Caco-2 (cell line): ENCODE data around the gene GALNT12. TPM values are rescaled to one million over a fixed set of nuclear protein-coding genes. Genes with fewer than 3 reads are reported as not detected.
A peak's percentile ranks its signal among the peaks of the same experiment; 100 is the strongest.

ENCODE experiments used
- BruUV-seq: library from RNA; stranded (reverse); fragments of 400-500 nt; replicated peaks from 2 replicates; lab custom pipeline; 2021; lab: Mats Ljungman, UMichigan
- CTCF ChIA-PET: fragments of 300-600 bp; sonication (Branson Sonifier 250); formaldehyde crosslinking; loops from one replicate; lab custom pipeline; 2022; ENCODE audit warnings: antibody characterized with exemption; lab: Charles Lee
- POLR2A ChIA-PET: fragments of 300-600 bp; sonication (Branson Sonifier 250); formaldehyde crosslinking; loops from one replicate; lab custom pipeline; 2022; ENCODE audit warnings: antibody characterized with exemption; lab: Charles Lee
- DNase-seq, 2 experiments: peaks; one replicate each; pipeline versions ENCODE4 v3.0.0 to v3.0.0-alpha.2; 2020 to 2022
- H3K27me3 ChIP-seq: replicated peaks from 2 replicates; pipeline ENCODE4 v1.6.0; 2011; ENCODE audit warnings: low read length; ENCODE audit not compliant: control insufficient read depth, insufficient read depth
- H3K36me3 ChIP-seq: 2 replicates; pipeline ENCODE4 v1.5.1; 2011; ENCODE audit warnings: low read length; ENCODE audit not compliant: control insufficient read depth, insufficient read depth
- H3K4me1 ChIP-seq: fragments of 250-450 bp; sonication (Bioruptor Pico); 2 replicates; pipeline ENCODE4 v1.5.1; 2020; ENCODE audit warnings: mild to moderate bottlenecking
- H3K4me3 ChIP-seq: 2 replicates; pipeline ENCODE4 v1.5.1; 2011; ENCODE audit warnings: low read depth, mild to moderate bottlenecking, control low read depth, low read length
- H3K9me3 ChIP-seq: fragments of 250-450 bp; sonication (Bioruptor Pico); 2 replicates; pipeline ENCODE4 v1.5.1; 2020; ENCODE audit warnings: mild to moderate bottlenecking, moderate library complexity
- H3K27ac Mint-ChIP-seq: one replicate; pipeline ENCODE4 v1.8.0; 2022; ENCODE audit warnings: mixed read lengths; ENCODE audit not compliant: unreplicated experiment
- H3K27me3 Mint-ChIP-seq: one replicate; pipeline ENCODE4 v1.8.0; 2022; ENCODE audit warnings: mixed read lengths; ENCODE audit not compliant: insufficient read depth, unreplicated experiment
- H3K36me3 Mint-ChIP-seq: one replicate; pipeline ENCODE4 v1.8.0; 2022; ENCODE audit warnings: mild to moderate bottlenecking, mixed read lengths; ENCODE audit not compliant: insufficient read depth, unreplicated experiment
- H3K4me1 Mint-ChIP-seq: one replicate; pipeline ENCODE4 v1.8.0; 2022; ENCODE audit warnings: low read depth, mixed read lengths; ENCODE audit not compliant: unreplicated experiment
- H3K4me3 Mint-ChIP-seq: one replicate; pipeline ENCODE4 v1.8.0; 2022; ENCODE audit warnings: mild to moderate bottlenecking, moderate library complexity, mixed read lengths; ENCODE audit not compliant: unreplicated experiment
- H3K9me3 Mint-ChIP-seq: one replicate; pipeline ENCODE4 v1.8.0; 2022; ENCODE audit warnings: mixed read lengths; ENCODE audit not compliant: unreplicated experiment
- intact Hi-C: fragments of 100-400 bp; cut with micrococcal nuclease; formaldehyde crosslinking; loops from one replicate; pipeline ENCODE4 v1.10.0; 2022; ENCODE audit not compliant: unreplicated experiment
- total RNA-seq: library from RNA; stranded (reverse); gene quantifications from 2 replicates; pipeline ENCODE4 v1.2.3, GENCODE V29; 2022
- TF ChIP-seq, protein P1 (sequence below), 2 experiments: fragments of 200-600 bp in 1 of 2; IDR thresholded peaks; 1 replicate in 1 of 2; 2 replicates in 1 of 2; pipeline versions ENCODE4 v1.5.1 to v1.8.0; 2011 to 2022; ENCODE audit warnings: antibody characterized with exemption in 1 of 2, control low read depth in 1 of 2, inconsistent platforms in 1 of 2, low read depth in 1 of 2, low read length in 1 of 2, mild to moderate bottlenecking in 1 of 2, moderate library complexity in 1 of 2; ENCODE audit not compliant: insufficient read depth in 1 of 2, severe bottlenecking in 1 of 2, unreplicated experiment in 1 of 2

The GALNT12 gene
- total RNA-seq, 1 experiment from 2014 or later: 3.6 TPM

DNA sequence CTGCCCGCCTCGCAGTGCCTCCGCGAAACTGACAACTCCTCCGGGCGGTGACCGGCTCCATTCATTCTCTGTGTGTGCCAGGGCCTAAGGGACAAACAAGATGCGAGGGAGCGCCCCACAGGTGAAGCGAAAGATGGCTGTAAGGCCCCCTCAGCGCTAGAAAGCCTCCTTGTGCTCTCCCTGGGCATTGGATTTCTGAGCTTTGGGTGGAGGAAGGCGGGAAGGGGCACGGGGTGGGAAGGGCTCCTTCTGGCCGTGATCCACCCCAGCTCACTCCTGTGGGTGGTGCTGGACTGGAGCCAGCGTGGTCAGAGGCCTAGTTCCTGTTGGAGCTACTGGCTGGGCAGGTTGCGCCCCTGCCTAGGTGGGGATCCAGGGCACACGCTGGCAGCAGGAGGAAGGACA, 943 bp downstream of the GALNT12 start:
- DNase-seq: no peak
- POLR2A ChIA-PET: interaction anchor here (0.5 kb wide), 1 partner anchor 1111 kb away, joined by 4 read pairs; the partner anchor contains the start of gene XPA

DNA sequence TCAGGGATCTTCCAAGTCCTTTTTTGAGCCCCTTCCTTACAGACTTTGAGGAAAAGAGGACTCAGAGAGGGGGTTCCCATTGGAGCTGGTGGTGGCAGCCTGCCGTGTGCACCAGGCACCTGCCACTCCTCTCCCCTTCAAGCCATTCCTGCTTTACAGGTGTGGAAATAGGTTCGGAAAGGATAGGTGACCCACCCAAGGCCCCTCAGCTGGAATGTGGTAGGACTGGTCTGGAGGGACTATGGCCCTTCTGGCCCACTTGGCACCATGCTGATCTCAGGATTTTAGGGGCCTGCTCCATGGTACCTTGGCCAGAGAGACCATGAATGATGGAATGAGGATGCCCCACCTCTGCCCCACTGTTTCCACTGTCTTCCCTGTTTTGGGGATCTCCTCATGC, 1.4 kb downstream of the GALNT12 start:
- TF ChIP-seq, protein P1, sequence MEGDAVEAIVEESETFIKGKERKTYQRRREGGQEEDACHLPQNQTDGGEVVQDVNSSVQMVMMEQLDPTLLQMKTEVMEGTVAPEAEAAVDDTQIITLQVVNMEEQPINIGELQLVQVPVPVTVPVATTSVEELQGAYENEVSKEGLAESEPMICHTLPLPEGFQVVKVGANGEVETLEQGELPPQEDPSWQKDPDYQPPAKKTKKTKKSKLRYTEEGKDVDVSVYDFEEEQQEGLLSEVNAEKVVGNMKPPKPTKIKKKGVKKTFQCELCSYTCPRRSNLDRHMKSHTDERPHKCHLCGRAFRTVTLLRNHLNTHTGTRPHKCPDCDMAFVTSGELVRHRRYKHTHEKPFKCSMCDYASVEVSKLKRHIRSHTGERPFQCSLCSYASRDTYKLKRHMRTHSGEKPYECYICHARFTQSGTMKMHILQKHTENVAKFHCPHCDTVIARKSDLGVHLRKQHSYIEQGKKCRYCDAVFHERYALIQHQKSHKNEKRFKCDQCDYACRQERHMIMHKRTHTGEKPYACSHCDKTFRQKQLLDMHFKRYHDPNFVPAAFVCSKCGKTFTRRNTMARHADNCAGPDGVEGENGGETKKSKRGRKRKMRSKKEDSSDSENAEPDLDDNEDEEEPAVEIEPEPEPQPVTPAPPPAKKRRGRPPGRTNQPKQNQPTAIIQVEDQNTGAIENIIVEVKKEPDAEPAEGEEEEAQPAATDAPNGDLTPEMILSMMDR (IDR thresholded peaks at IDR 0.05; ENCODE audit: insufficient read depth in 1 of 2, low read depth in 1 of 2, low read length in 1 of 2, severe bottlenecking in 1 of 2, unreplicated experiment in 1 of 2): no peak
- 0 out of 2 replicates have a peak, but pooled peaks cover 6% of the 10 kb centered on the region for H3K9me3 ChIP-seq
- intact Hi-C loops: no loop called here
- no peak for DNase-seq
- H3K27me3 ChIP-seq: no peaks in the 10 kb centered on the region
- no peaks in the 10 kb centered on the region for H3K36me3 ChIP-seq
- H3K4me3 ChIP-seq: no peak overlapping the region
- H3K9me3 Mint-ChIP-seq: peaks cover 13% of the 10 kb centered on the region
- H3K36me3 Mint-ChIP-seq: no peaks in the 10 kb centered on the region
- H3K27ac Mint-ChIP-seq: no peak overlapping the region
- no TSS peak for BruUV-seq
- POLR2A ChIA-PET: no interaction called here
- H3K4me3 Mint-ChIP-seq: peak overlapping the region; percentile 80
- H3K27me3 Mint-ChIP-seq: no peaks in the 10 kb centered on the region
- CTCF ChIA-PET: interaction anchor here (0.6 kb wide), 1 partner anchor 40 kb away, joined by 3 read pairs; no protein-coding TSS in a partner anchor
- H3K4me1 ChIP-seq: peaks cover 33% of the 10 kb centered on the region
- peaks cover 24% of the 10 kb centered on the region for H3K4me1 Mint-ChIP-seq

More for the DNA sequence above, 943 bp downstream of the GALNT12 start:
- Mint-ChIP-seq H3K27me3 (no peaks in the 10 kb centered on the region), H3K36me3 (no peaks in the 10 kb centered on the region), H3K4me1 (peaks cover 26% of the 10 kb centered on the region), H3K9me3 (peaks cover 10% of the 10 kb centered on the region), H3K4me3 (peak overlapping the region; percentile 80), H3K27ac (no peak overlapping the region)
- intact Hi-C loops: no loop called here
- Histone ChIP-seq H3K9me3 (0 out of 2 replicates have a peak, but pooled peaks cover 5% of the 10 kb centered on the region), H3K27me3 (no peaks in the 10 kb centered on the region), H3K4me1 (peaks cover 33% of the 10 kb centered on the region), H3K4me3 (peak overlapping the region; percentile 65), H3K36me3 (no peaks in the 10 kb centered on the region)
- BruUV-seq: TSS peak; percentile 33
- TF ChIP-seq, protein P1 (IDR thresholded peaks at IDR 0.05; ENCODE audit: insufficient read depth in 1 of 2, low read depth in 1 of 2, low read length in 1 of 2, severe bottlenecking in 1 of 2, unreplicated experiment in 1 of 2): no peak
- CTCF ChIA-PET: interaction anchor here (0.6 kb wide), 1 partner anchor 40 kb away, joined by 3 read pairs; no protein-coding TSS in a partner anchor

DNA sequence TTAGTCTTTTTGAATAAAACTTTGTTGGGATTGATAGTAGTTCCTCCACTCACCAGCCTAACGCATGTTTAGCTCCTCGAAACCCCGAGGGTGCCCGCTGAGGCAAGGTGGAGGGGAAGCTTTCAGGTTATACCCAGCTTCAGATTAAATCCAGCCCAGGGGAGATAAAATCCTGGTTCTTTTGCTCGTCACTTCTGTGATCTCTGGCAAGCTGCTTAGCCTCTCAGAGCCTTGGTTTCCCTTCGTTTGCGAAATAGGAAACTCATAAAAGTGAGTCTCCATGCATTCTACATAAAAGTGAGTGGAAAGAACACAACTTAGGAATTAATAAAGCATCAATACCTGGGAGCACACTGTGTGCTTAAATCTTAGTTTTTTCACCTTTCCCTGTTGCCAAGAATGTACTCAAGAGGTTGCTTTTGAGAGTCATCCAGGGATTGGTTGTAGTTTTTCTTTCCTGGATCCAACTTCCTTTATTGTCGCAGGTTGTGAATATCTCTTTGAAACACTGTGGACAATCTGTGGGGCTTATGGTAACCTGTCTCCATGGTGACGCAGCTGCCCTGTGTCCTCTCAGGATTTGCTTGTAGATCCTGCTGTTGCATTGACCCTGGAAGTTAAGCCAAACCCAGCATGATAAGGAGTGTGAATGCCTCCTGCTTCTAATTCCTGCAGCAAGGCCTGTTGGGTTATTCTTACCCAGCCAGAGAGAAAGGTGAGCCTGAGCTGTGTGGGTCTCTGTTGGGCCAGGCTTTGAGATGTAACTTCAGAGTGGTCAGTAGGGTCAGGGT, 2.0 kb downstream of the GALNT12 start:
- Mint-ChIP-seq H3K4me1 (peaks cover 24% of the 10 kb centered on the region), H3K27ac (no peak overlapping the region), H3K4me3 (peak overlapping the region; percentile 80), H3K36me3 (no peaks in the 10 kb centered on the region), H3K27me3 (no peaks in the 10 kb centered on the region), H3K9me3 (peaks cover 13% of the 10 kb centered on the region)
- Histone ChIP-seq H3K4me1 (peaks cover 33% of the 10 kb centered on the region), H3K36me3 (no peaks in the 10 kb centered on the region), H3K9me3 (0 out of 2 replicates have a peak, but pooled peaks cover 6% of the 10 kb centered on the region), H3K27me3 (no peaks in the 10 kb centered on the region), H3K4me3 (no peak overlapping the region)
- CTCF ChIA-PET: no interaction called here
- DNase-seq: no peak
- POLR2A ChIA-PET: no interaction called here
- intact Hi-C loops: no loop called here
- TF ChIP-seq, protein P1 (IDR thresholded peaks at IDR 0.05; ENCODE audit: insufficient read depth in 1 of 2, low read depth in 1 of 2, low read length in 1 of 2, severe bottlenecking in 1 of 2, unreplicated experiment in 1 of 2): no peak
- BruUV-seq: no TSS peak
